ENCODE results near the gene TSC1. TPM values are rescaled to one million over a fixed set of nuclear protein-coding genes. Genes with fewer than 3 reads are reported as not detected.
"Not testable (repeated sequence)": the region's sequence is repeated elsewhere in the genome, so short reads cannot be mapped to it uniquely, and the experiment has no call there.

TSC1 gene
- total and polyA plus RNA-seq, 10 of the 15 experiments (the other 5 are each of a cell fraction or from before 2014, with no cell fraction given), result 4.0 to 48.0 (median 14.9) TPM

- SMC1A ChIA-PET (ENCODE audit: uncharacterized antibody, unreplicated experiment); H3K4me2 ChIP-seq (ENCODE audit: control insufficient read depth, insufficient read depth); POLR2A ChIA-PET; CTCF ChIA-PET; H2AFZ ChIP-seq (ENCODE audit: control insufficient read depth, low read depth, low read length); in situ Hi-C loops (cut with MboI); intact Hi-C loops (cut with micrococcal nuclease; ENCODE audit: unreplicated experiment); DNase-seq (ENCODE audit: low read depth, low spot score); BruUV-seq (replicated peaks); ATAC-seq; H3K4me3 ChIP-seq; RAD21 ChIA-PET (ENCODE audit: unreplicated experiment); H3K9me3 ChIP-seq (replicated peaks; ENCODE audit: control insufficient read depth, insufficient read depth, low read length); FAIRE-seq; H3K9ac ChIP-seq (ENCODE audit: control insufficient read depth, insufficient read depth, low read length); H3K27me3 ChIP-seq (replicated peaks in 1 of 2; ENCODE audit: control insufficient read depth in 2 of 2, insufficient read depth in 2 of 2, low read length in 1 of 2); H3K4me1 ChIP-seq (ENCODE audit: control insufficient read depth, insufficient read depth, low read length); H4K20me1 ChIP-seq (ENCODE audit: control insufficient read depth, insufficient read depth); H3K36me3 ChIP-seq (ENCODE audit: control insufficient read depth in 2 of 2, insufficient read depth in 2 of 2, low read length in 1 of 2); H3K79me2 ChIP-seq (ENCODE audit: control insufficient read depth, insufficient read depth, low read length); H3K27ac ChIP-seq (ENCODE audit: control insufficient read depth, insufficient read depth): not testable (repeated sequence)
- 65% methylated on average over 3 of the region's 3 CpGs for WGBS (ENCODE audit: insufficient coverage, insufficient replicate concordance, low lambda C conversion rate, missing lambda C conversion rate)
Measured at GRCh38 chr9:132967908-132968307, 23.5 kb upstream of the TSC1 start.

GRCh38 chr9:132965478-132965877 is 21.1 kb upstream of the TSC1 start:
- no peak for TF ChIP-seq CBX5 (IDR thresholded peaks at IDR 0.05; ENCODE audit: low read depth)
- TF ChIP-seq NR2C1 (IDR thresholded peaks at IDR 0.05), result no peak
- TF ChIP-seq NKRF (conservative IDR thresholded peaks at IDR 0.05), result no peak
- no peak for TF ChIP-seq DPF2 (IDR thresholded peaks at IDR 0.05)
- no peak for TF ChIP-seq SMC3 (IDR thresholded peaks at IDR 0.05; ENCODE audit: borderline replicate concordance, low read length)
- TF ChIP-seq TCF3 (IDR thresholded peaks at IDR 0.05; ENCODE audit: borderline replicate concordance, insufficient read depth, low read depth, low read length), result no peak
- no peak for TF ChIP-seq MEF2A (IDR thresholded peaks at IDR 0.05; ENCODE audit: insufficient read depth, low read depth, low read length)
- no peak for TF ChIP-seq SP1 (IDR thresholded peaks at IDR 0.05; ENCODE audit: low read depth, low read length)
- ATAC-seq (no peak), DNase-seq (ENCODE audit: low read depth, low spot score) (no peak), FAIRE-seq (no peak)
- Histone ChIP-seq H3K27ac (ENCODE audit: control insufficient read depth, insufficient read depth) (no peak overlapping the region), H3K4me2 (ENCODE audit: control insufficient read depth, insufficient read depth) (no peak overlapping the region), H3K4me1 (ENCODE audit: control insufficient read depth, insufficient read depth, low read length) (no peaks in the 10 kb centered on the region), H4K20me1 (ENCODE audit: control insufficient read depth, insufficient read depth) (no peaks in the 10 kb centered on the region), H3K79me2 (ENCODE audit: control insufficient read depth, insufficient read depth, low read length) (no peaks in the 10 kb centered on the region), H3K36me3 (ENCODE audit: control insufficient read depth in 2 of 2, insufficient read depth in 2 of 2, low read length in 1 of 2) (no peaks in the 10 kb centered on the region), H3K27me3 (replicated peaks in 1 of 2; ENCODE audit: control insufficient read depth in 2 of 2, insufficient read depth in 2 of 2, low read length in 1 of 2) (no peaks in the 10 kb centered on the region), H3K4me3 (no peak overlapping the region), H3K9me3 (replicated peaks; ENCODE audit: control insufficient read depth, insufficient read depth, low read length) (no peaks in the 10 kb centered on the region; the same call in 2 of the 3 replicates), H2AFZ (ENCODE audit: control insufficient read depth, low read depth, low read length) (no peak overlapping the region), H3K9ac (ENCODE audit: control insufficient read depth, insufficient read depth, low read length) (no peak overlapping the region)
- ChIA-PET RAD21 (ENCODE audit: unreplicated experiment) (no interaction called here), CTCF (interaction anchor here (0.8 kb wide), 1 partner anchor 13 kb away, joined by 3 read pairs; the partner anchor contains the start of gene GFI1B), SMC1A (ENCODE audit: uncharacterized antibody, unreplicated experiment) (no interaction called here), POLR2A (no interaction called here)
- no TSS peak for BruUV-seq (replicated peaks)
- intact Hi-C loops (cut with micrococcal nuclease; ENCODE audit: unreplicated experiment) (no loop called here), in situ Hi-C loops (cut with MboI) (no loop called here)
- 30% methylated on average over 9 of the region's 9 CpGs for WGBS (ENCODE audit: insufficient coverage, insufficient replicate concordance, low lambda C conversion rate, missing lambda C conversion rate)
